ENCODE data around the gene AEBP1.

- TF ChIP-seq POLR2A (IDR thresholded peaks at IDR 0.05; ENCODE audit: low read depth, low read length) (no peak), CTCF (conservative IDR thresholded peaks at IDR 0.05; ENCODE audit: low read depth, low read length) (no peak), SMC3 (IDR thresholded peaks at IDR 0.05; ENCODE audit: low read depth, low read length) (no peak), RFX5 (IDR thresholded peaks at IDR 0.05; ENCODE audit: low read depth, low read length) (no peak), CEBPB (IDR thresholded peaks at IDR 0.05; ENCODE audit: low read depth, low read length) (no peak), MAFK (IDR thresholded peaks at IDR 0.05; ENCODE audit: low read depth, low read length) (no peak), RAD21 (IDR thresholded peaks at IDR 0.05; ENCODE audit: low read length) (no peak)
Observed at GRCh38 chr7:44156453-44157010, 52.4 kb downstream of the AEBP1 start.
